PC-3 (cell line): ENCODE data around the gene BLTP3B. TPM values are rescaled to one million over a fixed set of nuclear protein-coding genes. Genes with fewer than 3 reads are reported as not detected.

ENCODE experiments used
- ATAC-seq: fragments of 200-7000 bp; cut with Tn5 transposase; 2 replicates; pipeline ENCODE4 v1.9.1; 2020; ENCODE audit warnings: mild to moderate bottlenecking, moderate library complexity
- BruUV-seq: library from RNA; stranded (reverse); fragments of 400-500 nt; replicated peaks from 2 replicates; lab custom pipeline; 2021; lab: Mats Ljungman, UMichigan
- CTCF ChIA-PET: fragments of 300-600 bp; sonication (Branson Sonifier 250); formaldehyde crosslinking; loops from one replicate; lab custom pipeline; 2022; ENCODE audit warnings: antibody characterized with exemption; lab: Charles Lee
- POLR2A ChIA-PET: fragments of 300-600 bp; sonication (Branson Sonifier 250); formaldehyde crosslinking; loops from one replicate; lab custom pipeline; 2022; ENCODE audit warnings: antibody characterized with exemption; ENCODE audit not compliant: unreplicated experiment; lab: Charles Lee
- DNase-seq: peaks from one replicate; pipeline ENCODE4 v3.0.0-alpha.2; 2015
- H2AFZ ChIP-seq: fragments of 300-600 bp; sonication (generic); 2 replicates; pipeline ENCODE4 v1.6.0; 2016; ENCODE audit warnings: antibody characterized with exemption, low read length
- H3F3A ChIP-seq: fragments of 300-600 bp; sonication (generic); one replicate; pipeline ENCODE4 v1.6.0; 2017; ENCODE audit warnings: antibody characterized with exemption, low read length, control low read depth, mild to moderate bottlenecking; ENCODE audit not compliant: unreplicated experiment
- H3K27ac ChIP-seq: fragments of 300-600 bp; sonication (generic); 2 replicates; pipeline ENCODE4 v1.5.1; 2016; ENCODE audit warnings: mild to moderate bottlenecking, low read length
- H3K27me3 ChIP-seq: fragments of 300-600 bp; sonication (generic); 2 replicates; pipeline ENCODE4 v1.6.1; 2016; ENCODE audit warnings: low read length, mixed read lengths
- H3K36me3 ChIP-seq: fragments of 300-600 bp; sonication (generic); 2 replicates; pipeline ENCODE4 v1.6.1; 2016; ENCODE audit warnings: low read depth, mixed run types, low read length, mixed read lengths
- H3K4me1 ChIP-seq: fragments of 300-600 bp; sonication (generic); 2 replicates; pipeline ENCODE4 v1.5.1; 2016; ENCODE audit warnings: low read length; ENCODE audit not compliant: insufficient read depth
- H3K4me2 ChIP-seq: fragments of 300-600 bp; sonication (generic); 2 replicates; pipeline ENCODE4 v1.6.0; 2016; ENCODE audit warnings: low read length
- H3K4me3 ChIP-seq: fragments of 300-600 bp; sonication (generic); 2 replicates; pipeline ENCODE4 v1.5.1; 2016; ENCODE audit warnings: mild to moderate bottlenecking, low read length, mixed read lengths
- H3K79me2 ChIP-seq: fragments of 300-600 bp; sonication (generic); 2 replicates; pipeline ENCODE4 v1.6.1; 2017; ENCODE audit warnings: low read length, mixed read lengths
- H3K9ac ChIP-seq: fragments of 300-600 bp; sonication (generic); 2 replicates; pipeline ENCODE4 v1.6.0; 2016; ENCODE audit warnings: mild to moderate bottlenecking, low read length
- H3K9me2 ChIP-seq: fragments of 300-600 bp; sonication (generic); replicated peaks from 2 replicates; pipeline ENCODE4 v1.6.1; 2016; ENCODE audit warnings: mixed run types, low read length, mixed read lengths
- H3K9me3 ChIP-seq: fragments of 300-600 bp; sonication (generic); 2 replicates; pipeline ENCODE4 v1.6.1; 2016; ENCODE audit warnings: low read length, mixed read lengths
- H4K20me1 ChIP-seq: fragments of 300-600 bp; sonication (generic); 2 replicates; pipeline ENCODE4 v1.6.1; 2016; ENCODE audit warnings: low read length, mixed read lengths
- EZH2 ChIP-seq: fragments of 300-600 bp; sonication (generic); IDR thresholded peaks from one replicate; pipeline ENCODE4 v1.6.1; 2017; ENCODE audit warnings: antibody characterized with exemption, mild to moderate bottlenecking, low read length; ENCODE audit not compliant: unreplicated experiment
- EZH2phosphoT487 ChIP-seq: fragments of 300-600 bp; sonication (generic); IDR thresholded peaks from 2 replicates; pipeline ENCODE4 v1.6.1; 2018; ENCODE audit warnings: mild to moderate bottlenecking, antibody characterized with exemption, low read length, borderline replicate concordance
- intact Hi-C: fragments of 100-400 bp; cut with micrococcal nuclease; formaldehyde crosslinking; loops from 2 replicates; pipeline ENCODE4 v1.9.0; 2023
- total RNA-seq: library from RNA; depleted of rRNA; stranded (reverse); fragments of >200 nt; gene quantifications from 2 replicates; pipeline ENCODE4 v1.2.3, GENCODE V29; 2014
- TF ChIP-seq, protein P1 (sequence below): fragments of 300-600 bp; sonication (generic); conservative IDR thresholded peaks from 2 replicates; pipeline ENCODE4 v1.5.1; 2017; ENCODE audit warnings: antibody characterized with exemption, low read depth, mild to moderate bottlenecking, low read length

Gene BLTP3B
- total RNA-seq, 1 experiment from 2014 or later, result 32.0 TPM

DNA sequence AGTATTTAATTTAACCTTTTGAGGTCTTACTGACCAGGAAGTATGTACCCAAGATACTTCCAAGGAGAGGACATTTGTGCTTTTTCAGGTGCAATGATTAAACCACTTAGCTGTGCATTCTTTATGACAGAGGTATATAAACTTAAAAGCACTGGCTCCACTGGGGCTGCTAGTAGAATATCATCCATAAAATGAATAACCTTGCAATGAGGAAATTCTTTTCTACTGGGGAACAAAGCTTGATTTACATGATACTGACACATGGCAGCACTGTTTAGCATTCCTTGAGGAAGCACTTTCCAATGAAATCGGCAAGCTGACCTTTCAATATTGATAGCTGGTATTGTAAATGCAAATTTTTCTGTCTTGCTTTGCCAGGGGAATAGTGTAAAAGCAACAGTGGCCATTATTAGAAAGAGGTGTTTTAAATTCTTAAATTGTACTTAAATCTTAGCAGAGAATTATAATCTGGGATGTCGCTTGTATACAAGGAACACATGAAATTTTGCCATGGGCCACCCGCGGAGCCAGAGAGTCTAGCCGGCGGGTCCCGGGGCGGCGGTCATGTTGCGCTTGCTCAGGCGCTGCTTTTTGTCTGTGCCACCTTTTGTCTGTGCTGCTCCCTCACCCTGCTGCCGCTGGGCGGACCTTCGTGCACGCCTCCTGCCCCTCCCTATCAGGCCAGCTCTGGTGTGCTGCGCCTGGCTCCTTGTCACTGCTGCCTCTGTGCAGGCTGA, 20.9 kb upstream of the BLTP3B start:
- TF ChIP-seq EZH2phosphoT487 (no peak), EZH2 (no peak)
- TF ChIP-seq, protein P1, sequence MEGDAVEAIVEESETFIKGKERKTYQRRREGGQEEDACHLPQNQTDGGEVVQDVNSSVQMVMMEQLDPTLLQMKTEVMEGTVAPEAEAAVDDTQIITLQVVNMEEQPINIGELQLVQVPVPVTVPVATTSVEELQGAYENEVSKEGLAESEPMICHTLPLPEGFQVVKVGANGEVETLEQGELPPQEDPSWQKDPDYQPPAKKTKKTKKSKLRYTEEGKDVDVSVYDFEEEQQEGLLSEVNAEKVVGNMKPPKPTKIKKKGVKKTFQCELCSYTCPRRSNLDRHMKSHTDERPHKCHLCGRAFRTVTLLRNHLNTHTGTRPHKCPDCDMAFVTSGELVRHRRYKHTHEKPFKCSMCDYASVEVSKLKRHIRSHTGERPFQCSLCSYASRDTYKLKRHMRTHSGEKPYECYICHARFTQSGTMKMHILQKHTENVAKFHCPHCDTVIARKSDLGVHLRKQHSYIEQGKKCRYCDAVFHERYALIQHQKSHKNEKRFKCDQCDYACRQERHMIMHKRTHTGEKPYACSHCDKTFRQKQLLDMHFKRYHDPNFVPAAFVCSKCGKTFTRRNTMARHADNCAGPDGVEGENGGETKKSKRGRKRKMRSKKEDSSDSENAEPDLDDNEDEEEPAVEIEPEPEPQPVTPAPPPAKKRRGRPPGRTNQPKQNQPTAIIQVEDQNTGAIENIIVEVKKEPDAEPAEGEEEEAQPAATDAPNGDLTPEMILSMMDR, result peak; percentile 39; the same call in 1 of the 2 replicates
- Histone ChIP-seq H3K9me3 (no peaks in the 10 kb centered on the region), H3K27ac (no peak overlapping the region), H3K79me2 (no peaks in the 10 kb centered on the region), H3K9me2 (no peaks in the 10 kb centered on the region), H3F3A (no peaks in the 10 kb centered on the region), H3K9ac (peak overlapping the region; percentile 27; the same call in 1 of the 2 replicates), H3K4me3 (peak overlapping the region; percentile 60), H3K4me1 (peaks cover 11% of the 10 kb centered on the region), H3K4me2 (peak overlapping the region; percentile 79), H3K36me3 (no peaks in the 10 kb centered on the region), H4K20me1 (no peaks in the 10 kb centered on the region), H3K27me3 (no peaks in the 10 kb centered on the region), H2AFZ (peak overlapping the region; percentile 84)
- DNase-seq (peak; percentile 89), ATAC-seq (peak; percentile 100)
- ChIA-PET POLR2A (no interaction called here), CTCF (interaction anchor here (0.6 to 1.2 kb wide), 4 partner anchors 9 to 111 kb away, joined by 3 to 8 read pairs (median 6); no protein-coding TSS in a partner anchor)
- intact Hi-C loops, result loop anchor here (1.0 to 5.0 kb wide), 2 partner anchors 37 to 59 kb away; partner anchors contain the start of gene ACTR6
- BruUV-seq, result no TSS peak

DNA sequence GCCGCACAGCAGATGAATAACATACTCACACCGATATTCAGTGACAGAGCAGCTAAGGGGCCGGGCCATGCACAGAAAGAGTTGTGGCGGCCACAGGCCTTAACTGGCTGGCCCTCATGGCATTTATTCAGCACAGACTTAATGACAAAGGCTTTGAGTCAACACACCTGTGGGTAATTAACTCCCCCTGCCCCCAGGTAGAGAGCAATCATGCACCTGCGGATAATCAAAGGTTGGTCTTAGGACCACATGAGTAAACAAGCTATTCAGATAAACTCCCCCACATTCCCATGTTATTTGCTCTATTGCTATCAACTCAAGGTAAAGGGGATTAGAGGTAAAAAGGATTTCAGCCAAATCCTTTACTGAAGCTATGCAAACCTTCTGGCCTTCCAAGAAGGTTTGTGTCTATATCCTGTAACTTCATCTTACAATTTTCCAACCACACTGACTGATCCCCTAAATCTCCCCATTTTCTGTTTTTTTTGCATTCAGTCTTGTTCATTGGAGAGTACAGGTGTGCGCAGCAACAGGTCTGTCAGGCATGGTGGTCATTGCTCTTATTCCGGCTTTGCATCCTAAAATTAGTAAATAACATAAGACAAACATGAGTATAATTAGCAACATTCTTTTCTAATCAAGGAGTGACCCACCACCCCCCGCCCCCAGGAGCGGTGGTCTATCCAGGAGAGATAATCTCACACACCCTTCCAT, 16.9 kb upstream of the BLTP3B start:
- Histone ChIP-seq H3K4me1 (peaks cover 11% of the 10 kb centered on the region), H3K9me3 (no peaks in the 10 kb centered on the region), H3K4me3 (no peak overlapping the region), H3K79me2 (no peaks in the 10 kb centered on the region), H3K27me3 (no peaks in the 10 kb centered on the region), H3K9ac (no peak overlapping the region), H3K9me2 (no peaks in the 10 kb centered on the region), H3F3A (no peaks in the 10 kb centered on the region), H3K27ac (no peak overlapping the region), H2AFZ (no peak overlapping the region), H3K36me3 (no peaks in the 10 kb centered on the region), H4K20me1 (no peaks in the 10 kb centered on the region), H3K4me2 (no peak overlapping the region)
- ChIA-PET POLR2A (no interaction called here), CTCF (interaction anchor here (0.6 kb wide), 1 partner anchor 13 kb away, joined by 4 read pairs; no protein-coding TSS in a partner anchor)
- ATAC-seq (no peak), DNase-seq (no peak)
- intact Hi-C loops, result loop anchor here (5.0 kb wide), 1 partner anchor 63 kb away; no protein-coding TSS in a partner anchor
- TF ChIP-seq EZH2phosphoT487 (no peak), EZH2 (no peak)
- TF ChIP-seq, protein P1, result no peak
- no TSS peak for BruUV-seq
